RWPE1 (cell line): ENCODE data around the gene ANXA11.

Experiments
- CTCF ChIA-PET: fragments of 350-600 bp; sonication (Branson Sonifier 250); formaldehyde crosslinking; extraction: SDS; loops from one replicate; lab custom pipeline; 2021; lab: Yijun Ruan, JAX
- POLR2A ChIA-PET: fragments of 400-600 bp; formaldehyde crosslinking; extraction: SDS; loops from one replicate; lab custom pipeline; 2020; ENCODE audit warnings: antibody characterized with exemption; ENCODE audit not compliant: low non-redundant PET; lab: Yijun Ruan, JAX
- DNase-seq: peaks from one replicate; pipeline ENCODE4 v3.0.0; 2012; ENCODE audit warnings: low spot score
- H3K27ac ChIP-seq: fragments of 450-650 bp; 2 replicates; pipeline ENCODE4 v1.5.1; 2017
- TF ChIP-seq, protein P1 (sequence below): fragments of 450-650 bp; conservative IDR thresholded peaks from 2 replicates; pipeline ENCODE4 v1.5.1; 2017; ENCODE audit warnings: low read depth, mild to moderate bottlenecking

Gene ANXA11

GRCh38 chr10:80192553-80192952 lies 12.8 kb downstream of the ANXA11 start:
- no peak for DNase-seq
- no peak overlapping the region for H3K27ac ChIP-seq
- TF ChIP-seq, protein P1, sequence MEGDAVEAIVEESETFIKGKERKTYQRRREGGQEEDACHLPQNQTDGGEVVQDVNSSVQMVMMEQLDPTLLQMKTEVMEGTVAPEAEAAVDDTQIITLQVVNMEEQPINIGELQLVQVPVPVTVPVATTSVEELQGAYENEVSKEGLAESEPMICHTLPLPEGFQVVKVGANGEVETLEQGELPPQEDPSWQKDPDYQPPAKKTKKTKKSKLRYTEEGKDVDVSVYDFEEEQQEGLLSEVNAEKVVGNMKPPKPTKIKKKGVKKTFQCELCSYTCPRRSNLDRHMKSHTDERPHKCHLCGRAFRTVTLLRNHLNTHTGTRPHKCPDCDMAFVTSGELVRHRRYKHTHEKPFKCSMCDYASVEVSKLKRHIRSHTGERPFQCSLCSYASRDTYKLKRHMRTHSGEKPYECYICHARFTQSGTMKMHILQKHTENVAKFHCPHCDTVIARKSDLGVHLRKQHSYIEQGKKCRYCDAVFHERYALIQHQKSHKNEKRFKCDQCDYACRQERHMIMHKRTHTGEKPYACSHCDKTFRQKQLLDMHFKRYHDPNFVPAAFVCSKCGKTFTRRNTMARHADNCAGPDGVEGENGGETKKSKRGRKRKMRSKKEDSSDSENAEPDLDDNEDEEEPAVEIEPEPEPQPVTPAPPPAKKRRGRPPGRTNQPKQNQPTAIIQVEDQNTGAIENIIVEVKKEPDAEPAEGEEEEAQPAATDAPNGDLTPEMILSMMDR = no peak
- CTCF ChIA-PET = no interaction called here
- POLR2A ChIA-PET = no interaction called here

GRCh38 chr10:80191589-80192270 lies 13.6 kb downstream of the ANXA11 start:
- CTCF ChIA-PET = interaction anchor here (1.3 kb wide), 1 partner anchor 23 kb away, joined by 4 read pairs; no protein-coding TSS in a partner anchor
- H3K27ac ChIP-seq = peak overlapping the region; percentile 31
- TF ChIP-seq, protein P1 = no peak
- POLR2A ChIA-PET = no interaction called here
- peak; percentile 71 for DNase-seq

DNA sequence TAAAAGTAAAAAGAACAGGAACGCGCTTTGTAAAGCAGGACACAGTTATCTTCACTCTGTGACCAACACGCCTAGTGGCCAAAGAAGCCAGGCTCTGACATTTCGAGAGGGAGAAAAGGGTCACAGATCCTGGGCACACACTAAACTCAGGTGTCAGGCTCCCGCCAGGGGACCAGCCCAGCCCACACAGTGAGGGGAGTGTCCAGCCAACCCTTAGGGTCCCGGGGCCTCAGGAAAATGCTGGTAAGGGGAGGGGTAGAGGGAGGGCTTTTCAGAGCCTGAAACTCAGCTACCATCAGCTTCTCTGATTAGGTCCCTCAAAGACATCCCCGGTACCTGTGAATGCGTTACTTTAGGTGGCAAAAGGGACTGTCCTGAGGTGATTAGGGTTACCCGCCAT lies 16.6 kb downstream of the ANXA11 start:
- no peak overlapping the region for H3K27ac ChIP-seq
- ChIA-PET CTCF (no interaction called here), POLR2A (no interaction called here)
- DNase-seq = no peak
- TF ChIP-seq, protein P1 = no peak

- no peak for DNase-seq
- ChIA-PET CTCF (interaction anchor here (0.5 kb wide), 1 partner anchor 120 kb away, joined by 4 read pairs; no protein-coding TSS in a partner anchor), POLR2A (no interaction called here)
- TF ChIP-seq, protein P1 = no peak
- peak overlapping the region; percentile 9; the same call in 1 of the 2 replicates for H3K27ac ChIP-seq
These were observed 17.6 kb downstream of the ANXA11 start for GRCh38 chr10:80187465-80188409.

- TF ChIP-seq, protein P1 = no peak
- CTCF ChIA-PET = no interaction called here
- POLR2A ChIA-PET = no interaction called here
- H3K27ac ChIP-seq = peak overlapping the region; percentile 9; the same call in 1 of the 2 replicates
- DNase-seq = no peak
These were observed 18.3 kb downstream of the ANXA11 start for GRCh38 chr10:80187060-80187459.

GRCh38 chr10:80186364-80187012 lies 18.8 kb downstream of the ANXA11 start:
- POLR2A ChIA-PET = no interaction called here
- CTCF ChIA-PET = no interaction called here
- DNase-seq = no peak
- TF ChIP-seq, protein P1 = no peak
- H3K27ac ChIP-seq = peak overlapping the region; percentile 9; the same call in 1 of the 2 replicates
